B cell (primary cell): Measurements from ENCODE around the gene SLC12A6. TPM values are rescaled to one million over a fixed set of nuclear protein-coding genes. Genes with fewer than 3 reads are reported as not detected.

Experiments used
- ATAC-seq: fragments of 200-7000 bp; cut with Tn5 transposase; one replicate; pipeline ENCODE4 v1.10.0; 2021; ENCODE audit warnings: low read depth, mild to moderate bottlenecking, moderate number of reproducible peaks, moderate library complexity
- CTCF ChIA-PET: fragments of 350-600 bp; sonication (Branson Sonifier 250); formaldehyde crosslinking; loops from one replicate; lab custom pipeline; 2021; ENCODE audit warnings: antibody characterized with exemption, inconsistent platforms; lab: Charles Lee
- POLR2A ChIA-PET: fragments of 350-600 bp; sonication (Branson Sonifier 250); formaldehyde crosslinking; loops from one replicate; lab custom pipeline; 2021; ENCODE audit warnings: antibody characterized with exemption; lab: Charles Lee
- DNase-seq: peaks from one replicate; pipeline ENCODE4 v3.0.0; 2013
- H2AFZ ChIP-seq: 2 replicates; pipeline ENCODE4 v1.6.1; 2012; ENCODE audit warnings: mild to moderate bottlenecking, low read depth, low read length; ENCODE audit not compliant: insufficient read depth, poor library complexity, severe bottlenecking
- H3K27ac ChIP-seq, 2 donors: 1 replicate in 1 of 2; 2 replicates in 1 of 2; pipeline ENCODE4 v1.5.1; 2012 to 2013; ENCODE audit warnings: low read length in 2 of 2, mild to moderate bottlenecking in 2 of 2, moderate library complexity in 1 of 2
- H3K27me3 ChIP-seq, 4 experiments: fragments of 200-600 bp in 1 of 4; sonication (generic) in 1 of 4; replicated peaks in 1 of 4; 1 replicate in 2 of 4; 2 replicates in 2 of 4; pipeline versions ENCODE4 v1.6.1 to v1.7.0; 2013 to 2016; ENCODE audit warnings: low read length in 3 of 4, mild to moderate bottlenecking in 2 of 4, mixed read lengths in 1 of 4, moderate library complexity in 1 of 4; ENCODE audit not compliant: insufficient read depth in 4 of 4, control insufficient read depth in 3 of 4; ENCODE audit errors: control extremely low read depth in 1 of 4
- H3K36me3 ChIP-seq, 2 experiments: replicated peaks in 1 of 2; 1 replicate in 1 of 2; 2 replicates in 1 of 2; pipeline versions ENCODE4 v1.6.1 to v1.7.1; 2013; ENCODE audit warnings: low read length in 1 of 2; ENCODE audit not compliant: insufficient read depth in 2 of 2, control insufficient read depth in 1 of 2; ENCODE audit errors: control extremely low read depth in 1 of 2, extremely low read depth in 1 of 2
- H3K4me1 ChIP-seq, 2 donors: fragments of 200-600 bp in 1 of 2; sonication (generic) in 1 of 2; 1 replicate in 1 of 2; 2 replicates in 1 of 2; pipeline versions ENCODE4 v1.5.1 to v1.6.1; 2013 to 2017; ENCODE audit warnings: low read length in 2 of 2; ENCODE audit not compliant: control insufficient read depth in 2 of 2, insufficient read depth in 2 of 2
- H3K4me2 ChIP-seq: replicated peaks from 2 replicates; pipeline ENCODE3; 2012; ENCODE audit warnings: mild to moderate bottlenecking, low read depth, low read length; ENCODE audit not compliant: poor library complexity, severe bottlenecking
- H3K4me3 ChIP-seq, 5 experiments: fragments of 200-600 bp in 1 of 5; sonication (generic) in 1 of 5; 1 replicate in 3 of 5; 2 replicates in 2 of 5; pipeline versions ENCODE4 v1.5.1 to v1.7.0; 2011 to 2016; ENCODE audit warnings: low read length in 4 of 5, mild to moderate bottlenecking in 4 of 5, low read depth in 2 of 5, control low read depth in 1 of 5, moderate library complexity in 1 of 5; ENCODE audit not compliant: insufficient read depth in 1 of 5; ENCODE audit errors: control extremely low read depth in 1 of 5, extremely low read depth in 1 of 5
- H3K79me2 ChIP-seq: fragments of 200-600 bp; sonication (generic); one replicate; pipeline ENCODE4 v1.6.0; 2016; ENCODE audit warnings: low read length; ENCODE audit not compliant: control insufficient read depth, insufficient read depth
- H3K9ac ChIP-seq: fragments of 200-600 bp; sonication (generic); 2 replicates; pipeline ENCODE4 v1.6.1; 2017; ENCODE audit warnings: mild to moderate bottlenecking, low read length, moderate library complexity
- H3K9me3 ChIP-seq, 3 donors: one replicate each; pipeline versions ENCODE4 v1.6.1 to v1.7.1; 2013; ENCODE audit warnings: low read length in 2 of 3; ENCODE audit not compliant: control insufficient read depth in 2 of 3, insufficient read depth in 1 of 3; ENCODE audit errors: control extremely low read depth in 1 of 3
- H4K20me1 ChIP-seq: 2 replicates; pipeline ENCODE4 v1.6.0; 2012; ENCODE audit warnings: mild to moderate bottlenecking, low read length; ENCODE audit not compliant: insufficient read depth, control insufficient read depth, poor library complexity, severe bottlenecking
- H3K27ac Mint-ChIP-seq: one replicate; pipeline ENCODE4 v1.8.0; 2021; ENCODE audit warnings: mixed read lengths
- H3K27me3 Mint-ChIP-seq: one replicate; pipeline ENCODE4 v1.8.0; 2021; ENCODE audit warnings: mixed read lengths
- H3K4me1 Mint-ChIP-seq: one replicate; pipeline ENCODE4 v1.8.0; 2021; ENCODE audit warnings: mixed read lengths
- H3K4me3 Mint-ChIP-seq: one replicate; pipeline ENCODE4 v1.8.0; 2021; ENCODE audit warnings: mixed read lengths
- H3K9me3 Mint-ChIP-seq: one replicate; pipeline ENCODE4 v1.8.0; 2022; ENCODE audit warnings: mixed read lengths; ENCODE audit not compliant: insufficient read depth
- EZH2 ChIP-seq: IDR thresholded peaks from 2 replicates; pipeline ENCODE4 v1.6.1; 2012; ENCODE audit warnings: borderline replicate concordance, low read depth, mild to moderate bottlenecking, moderate library complexity, low read length; ENCODE audit not compliant: insufficient read depth, poor library complexity, severe bottlenecking
- WGBS: methylation state at CpG from one replicate; pipeline ENCODE4 v1.1.5; 2013; ENCODE audit warnings: missing lambda C conversion rate; ENCODE audit not compliant: insufficient coverage; 5-methylcytosine and 5-hydroxymethylcytosine counted together
- intact Hi-C: fragments of 100-400 bp; cut with micrococcal nuclease; formaldehyde crosslinking; loops from one replicate; pipeline ENCODE4 v1.10.0; 2022
- polyA plus RNA-seq: library from polyadenylated mRNA; depleted of rRNA; stranded (reverse); fragments of >200 nt; gene quantifications from 2 replicates; pipeline ENCODE4 v1.2.3, GENCODE V29; 2012
- total RNA-seq, 2 donors: library from RNA; stranded (reverse); fragments of 120-200 nt in 1 of 2; gene quantifications; 1 replicate in 1 of 2; 2 replicates in 1 of 2; pipeline versions ENCODE4 v1.2.3 to v1.2.4, GENCODE V29; 2013 to 2022
- TF ChIP-seq, protein P1 (sequence below): fragments of 200-600 bp; IDR thresholded peaks from one replicate; pipeline ENCODE4 v1.8.0; 2022; ENCODE audit warnings: antibody characterized with exemption, mild to moderate bottlenecking

The SLC12A6 gene
- total and polyA plus RNA-seq, 2 donors (not counting 1 experiment from before 2014, with no cell fraction given): 75.8 to 141 TPM

DNA sequence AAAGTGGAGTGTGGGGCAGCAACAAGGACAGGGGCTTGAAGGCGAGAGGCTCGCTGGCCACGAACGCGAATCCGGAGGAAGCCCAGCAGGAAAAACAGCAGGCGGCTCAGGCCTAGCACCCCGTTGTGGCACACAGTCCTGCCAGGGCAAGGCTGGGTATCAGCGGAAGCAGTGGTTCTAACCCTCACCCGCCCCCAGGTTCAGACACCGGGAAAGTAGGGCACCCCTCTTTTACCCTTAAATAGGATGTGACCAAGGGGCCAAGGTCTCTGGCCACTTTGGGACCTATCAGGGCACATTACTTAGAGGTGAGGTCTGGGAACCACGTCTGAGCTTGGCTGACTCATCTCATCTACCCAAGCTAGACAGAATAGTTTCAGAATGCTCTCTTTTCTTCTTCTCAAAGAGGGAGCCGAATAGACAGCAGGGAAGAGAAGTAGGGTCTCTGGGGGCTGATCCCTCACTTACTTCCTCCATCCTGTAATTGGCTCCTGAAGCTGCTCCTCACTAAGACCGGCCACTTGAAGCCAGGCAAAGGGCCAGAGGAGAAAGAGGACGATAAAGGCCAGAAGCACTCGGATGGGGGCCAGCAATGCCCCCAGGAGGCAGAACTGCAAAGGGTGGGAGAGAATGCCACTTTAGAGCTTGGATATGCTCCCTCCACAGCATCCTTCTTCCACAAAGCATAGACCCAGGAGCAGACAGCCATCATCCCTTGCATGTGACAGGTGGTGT, 27.7 kb upstream of the SLC12A6 start:
- Histone ChIP-seq H3K27me3 (no peaks in the 10 kb centered on the region), H3K79me2 (peaks cover 18% of the 10 kb centered on the region), H3K9ac (no peak overlapping the region), H3K27ac (no peak overlapping the region), H4K20me1 (peaks cover 15% of the 10 kb centered on the region), H3K9me3 (no peaks in the 10 kb centered on the region), H3K4me2 (peak overlapping the region; percentile 93), H2AFZ (peak overlapping the region; percentile 6), H3K4me1 (peaks cover 18 to 28% of the 10 kb centered on the region in 2 donors), H3K36me3 (peaks cover 0 to 10% of the 10 kb centered on the region in 2 experiments), H3K4me3 (peak overlapping the region in 1 of 5 experiments; percentile 81)
- H3K27me3 Mint-ChIP-seq: no peaks in the 10 kb centered on the region
- ChIA-PET POLR2A (no interaction called here), CTCF (interaction anchor here (1.3 to 5.0 kb wide), 3 partner anchors 22 to 124 kb away, joined by 12 to 129 read pairs (median 37); partner anchors contain the start of genes NOP10, NUTM1 and SLC12A6)
- H3K9me3 Mint-ChIP-seq: no peaks in the 10 kb centered on the region
- DNase-seq: no peak
- no peak overlapping the region for H3K27ac Mint-ChIP-seq
- TF ChIP-seq, protein P1, sequence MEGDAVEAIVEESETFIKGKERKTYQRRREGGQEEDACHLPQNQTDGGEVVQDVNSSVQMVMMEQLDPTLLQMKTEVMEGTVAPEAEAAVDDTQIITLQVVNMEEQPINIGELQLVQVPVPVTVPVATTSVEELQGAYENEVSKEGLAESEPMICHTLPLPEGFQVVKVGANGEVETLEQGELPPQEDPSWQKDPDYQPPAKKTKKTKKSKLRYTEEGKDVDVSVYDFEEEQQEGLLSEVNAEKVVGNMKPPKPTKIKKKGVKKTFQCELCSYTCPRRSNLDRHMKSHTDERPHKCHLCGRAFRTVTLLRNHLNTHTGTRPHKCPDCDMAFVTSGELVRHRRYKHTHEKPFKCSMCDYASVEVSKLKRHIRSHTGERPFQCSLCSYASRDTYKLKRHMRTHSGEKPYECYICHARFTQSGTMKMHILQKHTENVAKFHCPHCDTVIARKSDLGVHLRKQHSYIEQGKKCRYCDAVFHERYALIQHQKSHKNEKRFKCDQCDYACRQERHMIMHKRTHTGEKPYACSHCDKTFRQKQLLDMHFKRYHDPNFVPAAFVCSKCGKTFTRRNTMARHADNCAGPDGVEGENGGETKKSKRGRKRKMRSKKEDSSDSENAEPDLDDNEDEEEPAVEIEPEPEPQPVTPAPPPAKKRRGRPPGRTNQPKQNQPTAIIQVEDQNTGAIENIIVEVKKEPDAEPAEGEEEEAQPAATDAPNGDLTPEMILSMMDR: no peak
- no peak for TF ChIP-seq EZH2
- intact Hi-C loops: loop anchor here (5.0 kb wide), 2 partner anchors 328 to 622 kb away; partner anchors contain the start of genes AVEN and ZNF770
- 97% methylated on average over 11 of the region's 16 CpGs for WGBS
- peak overlapping the region; percentile 96 for H3K4me3 Mint-ChIP-seq
- H3K4me1 Mint-ChIP-seq: peaks cover 38% of the 10 kb centered on the region
- ATAC-seq: no peak

DNA sequence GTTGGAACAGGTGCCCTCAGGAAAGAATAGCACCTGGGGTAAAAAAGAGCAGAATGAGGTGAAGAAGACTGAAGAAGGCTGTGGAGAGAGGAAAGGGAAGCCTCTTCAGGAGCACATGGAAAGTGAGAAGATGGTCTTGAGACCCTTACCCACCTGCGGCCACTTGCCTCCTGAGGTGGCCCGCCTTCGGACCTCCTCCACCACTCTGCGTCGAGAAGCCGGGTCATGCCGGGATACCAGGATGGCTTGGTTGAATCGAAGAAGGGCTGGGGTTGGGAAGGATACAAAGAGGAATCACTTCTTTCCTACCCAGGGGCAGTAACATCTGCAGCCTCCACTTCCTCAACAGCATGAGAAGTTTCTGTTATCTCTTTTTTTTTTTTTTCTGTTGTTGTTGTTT, 26.5 kb upstream of the SLC12A6 start:
- H3K27ac ChIP-seq: no peak overlapping the region
- no peak for DNase-seq

More for the DNA sequence above, 26.5 kb upstream of the SLC12A6 start:
- H3K4me3 ChIP-seq: no peak overlapping the region
- no peaks in the 10 kb centered on the region for H3K9me3 ChIP-seq
- peaks cover 18 to 27% of the 10 kb centered on the region in 2 donors for H3K4me1 ChIP-seq
- H3K27me3 ChIP-seq: no peaks in the 10 kb centered on the region
- H3K27ac Mint-ChIP-seq: no peak overlapping the region
- no peaks in the 10 kb centered on the region for H3K27me3 Mint-ChIP-seq
- WGBS: no CpG with 5 or more reads among the region's 8 CpGs
- intact Hi-C loops: no loop called here
- H3K4me3 Mint-ChIP-seq: no peak overlapping the region
- CTCF ChIA-PET: interaction anchor here (1.5 kb wide), 1 partner anchor 122 kb away, joined by 10 read pairs; no protein-coding TSS in a partner anchor
- TF ChIP-seq EZH2: no peak
- TF ChIP-seq, protein P1: no peak
- H3K4me2 ChIP-seq: no peak overlapping the region
- peaks cover 15% of the 10 kb centered on the region for H4K20me1 ChIP-seq
- peaks cover 29% of the 10 kb centered on the region for H3K4me1 Mint-ChIP-seq
- POLR2A ChIA-PET: interaction anchor here (0.6 kb wide), 1 partner anchor 9 kb away, joined by 4 read pairs; no protein-coding TSS in a partner anchor
- no peak overlapping the region for H3K9ac ChIP-seq
- peaks cover 18% of the 10 kb centered on the region for H3K79me2 ChIP-seq
- H3K36me3 ChIP-seq: peaks cover 0 to 17% of the 10 kb centered on the region in 2 experiments
- no peak for ATAC-seq
- no peaks in the 10 kb centered on the region for H3K9me3 Mint-ChIP-seq
- no peak overlapping the region for H2AFZ ChIP-seq
